DMS79 treated with DMSO at 0.1 percent for 48 hours (cell line): ENCODE measurements around the gene RELL2.

Experiments used
- DNase-seq: peaks from one replicate; lab custom pipeline; 2025; lab: John Stamatoyannopoulos, UW

Gene RELL2

GRCh38 chr5:141649972-141650371 is 13.2 kb downstream of the RELL2 start:
- no peak for DNase-seq

GRCh38 chr5:141650851-141651727 is 14.3 kb downstream of the RELL2 start, which contains the start of gene FCHSD1:
FCHSD1 (minus strand) TSS chr5:141651418; CDS start chr5:141651368, 50 bp downstream.
- peak; percentile 55 for DNase-seq

- DNase-seq, result no peak
Measured at GRCh38 chr5:141651728-141652105, 14.9 kb downstream of the RELL2 start.

- DNase-seq, result no peak
Measured at GRCh38 chr5:141654298-141654697, 17.5 kb downstream of the RELL2 start.

GRCh38 chr5:141655020-141655419 is 18.2 kb downstream of the RELL2 start:
- DNase-seq, result no peak

GRCh38 chr5:141656396-141656795 is 19.6 kb downstream of the RELL2 start:
- DNase-seq, result no peak

GRCh38 chr5:141657404-141657803 is 20.6 kb downstream of the RELL2 start:
- DNase-seq, result no peak

GRCh38 chr5:141657937-141658545 is 21.2 kb downstream of the RELL2 start:
- DNase-seq, result no peak

GRCh38 chr5:141662028-141662427 is 25.2 kb downstream of the RELL2 start:
- DNase-seq, result no peak

GRCh38 chr5:141663506-141663905 is 26.7 kb downstream of the RELL2 start:
- no peak for DNase-seq

- peak; percentile 19 for DNase-seq
Measured at GRCh38 chr5:141664733-141665461, 28.1 kb downstream of the RELL2 start.

- DNase-seq, result no peak
Measured at GRCh38 chr5:141665995-141666940, 29.5 kb downstream of the RELL2 start.

- DNase-seq, result no peak
Measured at GRCh38 chr5:141668601-141669265, 31.9 kb downstream of the RELL2 start.

GRCh38 chr5:141669520-141669919 is 32.7 kb downstream of the RELL2 start:
- DNase-seq, result no peak

GRCh38 chr5:141672071-141672840 is 35.5 kb downstream of the RELL2 start:
- DNase-seq, result no peak

- no peak for DNase-seq
Measured at GRCh38 chr5:141672841-141673813, 36.3 kb downstream of the RELL2 start.

- DNase-seq, result no peak
Measured at GRCh38 chr5:141674747-141675146, 38.0 kb downstream of the RELL2 start.

GRCh38 chr5:141675672-141676071 is 38.9 kb downstream of the RELL2 start:
- DNase-seq, result no peak

- DNase-seq, result no peak
Measured at GRCh38 chr5:141677415-141677814, 40.6 kb downstream of the RELL2 start.
